ENCODE data around the gene ARHGEF19. TPM values are rescaled to one million over a fixed set of nuclear protein-coding genes. Genes with fewer than 3 reads are reported as not detected.

ARHGEF19 gene
- total and polyA plus RNA-seq, 10 of the 15 experiments (the other 5 are each of a cell fraction or from before 2014, with no cell fraction given) = 0.15 to 2.9 (median 0.67) TPM; not detected in 1

GRCh38 chr1:16206547-16207317 lies 5.7 kb downstream of the ARHGEF19 start:
- in situ Hi-C loops (cut with MboI) = no loop called here
- TF ChIP-seq TAF1 (IDR thresholded peaks at IDR 0.05; ENCODE audit: borderline replicate concordance, low read depth, low read length) (0 out of 2 replicates have a peak, but pooled peaks have one; percentile 8), MTA3 (IDR thresholded peaks at IDR 0.05; ENCODE audit: borderline replicate concordance, low read length) (no peak), POU2F2 (IDR thresholded peaks at IDR 0.05; ENCODE audit: borderline replicate concordance, low read depth, low read length) (no peak), IKZF2 (IDR thresholded peaks at IDR 0.05) (peak in 1 of 2 experiments; percentile 17; a peak in 1 of 4 replicates), NFYB (IDR thresholded peaks at IDR 0.05; ENCODE audit: insufficient read depth, low read depth, low read length) (0 out of 2 replicates have a peak, but pooled peaks have one; percentile 48), ZNF24 (IDR thresholded peaks at IDR 0.05) (peak; percentile 99), NR2F1 (conservative IDR thresholded peaks at IDR 0.05) (peak; percentile 64; the same call in 1 of the 2 replicates), IKZF1 (conservative IDR thresholded peaks at IDR 0.05) (peak; percentile 78), EGR1 (IDR thresholded peaks at IDR 0.05; ENCODE audit: borderline replicate concordance in 1 of 2, low read depth in 2 of 2, low read length in 2 of 2) (peak in 1 of 2 experiments; percentile 39; a peak in 1 of 3 replicates), MAX (IDR thresholded peaks at IDR 0.05; ENCODE audit: low read depth, low read length) (0 out of 2 replicates have a peak, but pooled peaks have one; percentile 24), CHD2 (IDR thresholded peaks at IDR 0.05; ENCODE audit: borderline replicate concordance, low read depth, low read length) (0 out of 2 replicates have a peak, but pooled peaks have one; percentile 37), NBN (IDR thresholded peaks at IDR 0.05) (peak; percentile 15; the same call in 1 of the 2 replicates), POLR2A (IDR thresholded peaks at IDR 0.05; ENCODE audit: low read depth, low read length) (peak; percentile 87), MEF2B (IDR thresholded peaks at IDR 0.05; ENCODE audit: partially characterized antibody, poor library complexity, severe bottlenecking) (no peak), BHLHE40 (IDR thresholded peaks at IDR 0.05; ENCODE audit: borderline replicate concordance in 1 of 2, low read depth in 2 of 2, low read length in 1 of 2) (peak in 1 of 2 experiments; percentile 51; a peak in 1 of 4 replicates), PBX3 (IDR thresholded peaks at IDR 0.05; ENCODE audit: insufficient replicate concordance, low read depth, low read length) (no peak), DPF2 (IDR thresholded peaks at IDR 0.05) (0 out of 2 replicates have a peak, but pooled peaks have one; percentile 58), SP1 (IDR thresholded peaks at IDR 0.05; ENCODE audit: low read depth, low read length) (peak; percentile 36), BACH1 (IDR thresholded peaks at IDR 0.05; ENCODE audit: borderline replicate concordance) (peak; percentile 25; the same call in 1 of the 2 replicates), NKRF (conservative IDR thresholded peaks at IDR 0.05) (no peak; the same call in 1 of the 2 replicates)

More at GRCh38 chr1:16206547-16207317, 5.7 kb downstream of the ARHGEF19 start:
- Histone ChIP-seq H3K4me1 (ENCODE audit: control insufficient read depth, insufficient read depth, low read length) (peaks cover 4% of the 10 kb centered on the region; the same call in 1 of the 2 replicates), H3K27me3 (replicated peaks in 1 of 2; ENCODE audit: control insufficient read depth in 2 of 2, insufficient read depth in 2 of 2, low read length in 1 of 2) (no peaks in the 10 kb centered on the region), H3K9me3 (replicated peaks; ENCODE audit: control insufficient read depth, insufficient read depth, low read length) (no peaks in the 10 kb centered on the region), H2AFZ (ENCODE audit: control insufficient read depth, low read depth, low read length) (peak overlapping the region; percentile 84), H3K4me3 (peak overlapping the region; percentile 68), H3K4me2 (ENCODE audit: control insufficient read depth, insufficient read depth) (peak overlapping the region; percentile 36), H3K9ac (ENCODE audit: control insufficient read depth, insufficient read depth, low read length) (peak overlapping the region; percentile 2; the same call in 1 of the 2 replicates), H3K27ac (ENCODE audit: control insufficient read depth, insufficient read depth) (peak overlapping the region; percentile 28; the same call in 1 of the 2 replicates), H3K36me3 (ENCODE audit: control insufficient read depth in 2 of 2, insufficient read depth in 2 of 2, low read length in 1 of 2) (no peaks in the 10 kb centered on the region), H3K79me2 (ENCODE audit: control insufficient read depth, insufficient read depth, low read length) (no peaks in the 10 kb centered on the region), H4K20me1 (ENCODE audit: control insufficient read depth, insufficient read depth) (no peaks in the 10 kb centered on the region)
- ChIA-PET CTCF (interaction anchor here (1.2 kb wide), 1 partner anchor 9 kb away, joined by 3 read pairs; no protein-coding TSS in a partner anchor), POLR2A (interaction anchor here (0.6 to 1.4 kb wide), 4 partner anchors 10 to 44 kb away, joined by 3 to 15 read pairs (median 3); partner anchors contain the start of gene CPLANE2), SMC1A (ENCODE audit: uncharacterized antibody, unreplicated experiment) (no interaction called here), RAD21 (ENCODE audit: unreplicated experiment) (interaction anchor here (0.9 to 2.1 kb wide), 3 partner anchors 9 to 127 kb away, joined by 3 to 5 read pairs (median 5); no protein-coding TSS in a partner anchor)
- intact Hi-C loops (cut with micrococcal nuclease; ENCODE audit: unreplicated experiment) = loop anchor here (1.0 to 5.0 kb wide), 2 partner anchors 10 to 156 kb away; no protein-coding TSS in a partner anchor
- DNase-seq (ENCODE audit: low read depth, low spot score) (peak; percentile 71), FAIRE-seq (peak; percentile 91), ATAC-seq (peak; percentile 93)
- no TSS peak for BruUV-seq (replicated peaks)
- WGBS (ENCODE audit: insufficient coverage, insufficient replicate concordance, low lambda C conversion rate, missing lambda C conversion rate) = under 1% methylated on average over 60 of the region's 87 CpGs

Measured in GM12878 (cell line).